ENCODE results near the gene CLEC16A.

The CLEC16A gene

DNA sequence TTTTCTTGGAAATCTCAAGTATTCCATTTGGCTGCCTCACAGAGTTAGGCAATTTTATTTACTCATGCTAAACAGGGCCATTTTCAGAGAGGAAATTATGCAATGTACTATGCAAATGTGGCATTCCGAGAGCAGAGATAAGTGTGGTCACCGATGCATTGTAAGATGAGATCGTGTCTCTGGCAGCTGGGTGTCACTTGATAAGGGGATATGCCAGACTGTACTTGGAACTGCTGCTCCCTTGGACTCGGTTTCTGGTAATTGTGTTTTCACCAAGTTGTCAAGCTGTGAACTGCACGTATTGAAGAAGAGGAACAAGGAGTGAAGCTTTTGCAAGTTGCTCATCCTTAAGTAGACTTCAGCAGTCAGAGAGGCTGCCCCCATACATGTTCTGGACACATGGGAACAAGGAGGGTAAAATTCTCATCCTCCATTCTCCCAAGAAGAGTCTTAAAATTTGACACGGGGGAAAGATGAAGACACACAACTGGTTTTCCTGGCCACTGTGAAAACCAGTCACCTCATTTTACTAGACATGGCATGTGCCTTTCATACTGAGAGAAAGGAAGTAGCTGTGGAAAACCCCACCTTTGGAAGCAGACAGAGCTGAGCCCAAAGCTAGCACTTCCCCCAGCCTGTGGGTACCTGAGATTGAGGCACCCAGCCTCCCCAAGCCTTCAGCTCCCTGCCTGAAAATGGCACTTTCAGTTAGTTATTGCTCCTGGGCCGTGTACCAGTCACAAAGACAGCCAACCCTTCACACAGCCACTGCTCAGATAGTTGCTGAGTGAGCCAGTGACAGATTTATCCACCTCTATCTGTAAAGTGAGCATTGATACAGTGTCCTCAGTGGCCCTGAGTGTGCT is 160.9 kb downstream of the CLEC16A start:
- DNase-seq: peak; percentile 55

DNA sequence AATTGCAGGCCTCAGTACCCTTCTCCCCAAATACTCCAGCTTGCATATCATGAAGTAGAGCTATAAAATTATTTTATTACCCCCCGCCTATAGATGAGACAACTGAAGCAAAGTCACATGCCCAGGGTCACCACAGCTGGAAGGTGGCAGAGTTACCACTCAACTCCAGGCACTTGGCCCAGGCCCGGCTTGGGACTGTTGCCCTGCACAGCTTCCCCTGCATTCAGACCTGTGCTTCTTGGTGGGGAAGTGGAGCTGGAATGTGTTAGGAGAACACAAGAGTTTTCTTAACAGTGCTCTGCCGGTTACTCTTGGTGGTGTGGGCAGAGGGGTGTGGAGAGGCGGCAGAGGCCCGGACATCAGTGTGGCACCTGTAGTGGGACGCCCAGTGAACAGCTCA is 162.4 kb downstream of the CLEC16A start:
- DNase-seq: no peak

DNA sequence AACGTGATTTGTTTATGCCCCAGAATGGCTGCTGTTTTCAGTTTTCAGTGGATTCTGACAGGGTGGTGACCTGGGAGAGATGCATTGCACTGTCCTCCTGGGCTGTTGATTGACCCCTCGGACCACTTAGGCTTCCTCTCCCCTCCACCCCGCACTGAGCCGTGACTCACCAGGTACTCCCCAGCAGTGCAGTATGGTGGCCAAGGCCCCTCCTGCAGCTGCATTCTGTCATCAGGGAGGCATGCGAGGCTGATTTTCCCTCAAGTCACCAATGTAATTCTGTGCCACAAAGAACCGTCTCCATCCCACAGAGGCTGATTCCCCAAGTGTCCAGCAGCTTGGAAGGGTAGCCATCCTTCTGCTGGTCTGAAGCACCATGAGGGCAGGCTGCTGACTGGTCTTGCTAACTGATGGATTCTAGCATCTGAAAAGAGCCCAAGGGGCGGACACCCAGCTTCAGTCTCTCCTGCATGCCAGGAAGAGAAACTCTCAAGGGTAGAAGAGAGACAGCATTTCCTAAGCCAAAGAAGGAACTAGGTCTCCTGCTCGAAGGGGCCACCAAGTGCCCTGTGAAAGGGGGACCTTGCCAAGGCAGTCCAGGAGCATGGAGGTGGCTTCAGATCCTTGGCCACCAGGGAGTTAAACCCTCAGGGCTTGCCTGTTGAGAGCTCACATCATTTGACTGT is 163.6 kb downstream of the CLEC16A start:
- DNase-seq: no peak

DNA sequence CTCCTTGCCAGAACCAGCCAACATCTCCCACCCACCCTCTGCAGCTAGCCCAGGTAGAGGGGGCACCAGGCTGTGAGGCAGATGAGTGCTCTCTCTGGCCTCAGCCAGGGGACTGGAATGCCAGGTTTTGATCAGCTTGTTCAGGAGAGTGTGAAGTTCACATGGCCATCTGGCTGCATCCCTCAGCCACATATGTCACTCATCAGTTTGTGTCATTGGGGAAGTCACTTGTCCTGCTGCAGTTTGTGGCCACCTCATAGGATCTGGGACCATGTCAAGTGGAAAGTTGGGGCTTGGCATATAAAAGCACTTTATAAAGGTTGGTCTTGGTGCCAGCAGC is 164.1 kb downstream of the CLEC16A start:
- no peak for DNase-seq

DNA sequence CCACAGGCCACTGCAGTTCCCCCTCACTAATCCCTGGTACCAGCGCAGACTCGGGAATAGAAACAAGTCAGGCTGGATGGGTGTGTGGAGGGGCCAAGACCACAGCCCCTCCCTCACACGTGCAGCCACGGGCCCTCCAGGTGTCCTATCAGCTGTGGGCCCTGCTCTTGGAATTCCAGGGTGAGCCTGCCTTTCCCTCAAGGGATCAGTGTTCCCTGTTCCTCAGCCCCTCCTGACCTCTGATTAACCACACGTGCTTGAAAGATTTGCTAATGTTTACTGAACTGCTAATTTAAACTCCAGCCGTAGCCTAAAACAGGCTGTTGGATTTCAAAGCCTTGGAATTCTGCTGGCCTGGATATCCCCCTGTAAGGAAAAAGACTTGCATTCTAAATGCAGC is 165.2 kb downstream of the CLEC16A start:
- DNase-seq: no peak

DNA sequence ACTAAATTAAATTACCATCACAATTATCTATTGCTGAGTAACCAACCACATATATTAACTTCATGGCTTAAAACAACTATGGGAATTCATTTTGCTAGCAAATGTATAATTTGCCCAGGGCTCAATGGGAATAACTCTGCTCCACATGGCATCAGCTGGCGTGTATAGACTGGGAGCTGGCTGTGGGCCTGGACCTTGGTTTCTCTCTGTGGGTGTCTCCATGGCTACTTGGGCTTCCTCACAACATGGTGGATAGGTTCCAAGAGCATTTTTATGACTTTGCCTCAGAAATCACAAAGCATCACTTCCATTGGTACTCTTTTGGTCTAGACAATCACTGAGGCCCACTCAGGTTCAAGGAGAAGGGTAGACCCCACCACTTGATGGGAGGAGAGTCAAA is 166.8 kb downstream of the CLEC16A start:
- DNase-seq: no peak

DNA sequence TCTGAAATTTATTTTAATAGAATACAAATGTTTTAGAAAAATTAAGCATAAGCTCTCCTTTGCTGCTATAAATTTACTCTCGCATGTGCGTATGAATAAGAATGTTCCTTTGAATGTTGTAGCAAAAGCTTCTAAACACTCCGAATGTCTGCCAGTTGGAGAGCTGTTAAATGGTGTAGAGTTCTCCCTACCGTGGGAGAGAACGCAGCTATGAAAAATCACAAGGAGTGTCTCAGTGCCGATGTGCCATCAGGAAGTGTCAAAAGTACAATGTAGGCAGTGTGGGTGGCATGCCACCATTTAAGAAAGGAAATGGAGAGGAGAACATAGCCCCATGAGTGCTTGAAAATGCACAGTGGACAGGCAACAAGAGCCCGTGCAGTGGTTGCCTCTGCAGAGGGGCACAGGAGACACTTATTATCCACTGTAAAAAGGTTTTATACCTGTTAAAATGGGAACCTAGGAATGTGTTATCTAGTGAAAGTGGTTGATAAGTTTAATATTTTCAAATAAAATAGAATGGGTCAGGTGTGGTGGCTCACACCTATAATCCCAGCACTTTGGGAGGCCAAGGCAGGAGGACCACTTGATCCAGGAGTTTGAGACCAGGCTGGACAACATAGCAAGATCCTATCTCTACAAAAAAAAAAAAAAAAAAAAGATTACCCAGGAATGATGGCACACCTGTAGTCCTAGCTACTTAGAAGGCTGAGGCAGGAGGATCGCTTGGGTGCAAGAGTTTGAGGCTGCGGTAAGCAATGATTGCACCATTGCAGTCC is 167.7 kb downstream of the CLEC16A start:
- DNase-seq: no peak

DNA sequence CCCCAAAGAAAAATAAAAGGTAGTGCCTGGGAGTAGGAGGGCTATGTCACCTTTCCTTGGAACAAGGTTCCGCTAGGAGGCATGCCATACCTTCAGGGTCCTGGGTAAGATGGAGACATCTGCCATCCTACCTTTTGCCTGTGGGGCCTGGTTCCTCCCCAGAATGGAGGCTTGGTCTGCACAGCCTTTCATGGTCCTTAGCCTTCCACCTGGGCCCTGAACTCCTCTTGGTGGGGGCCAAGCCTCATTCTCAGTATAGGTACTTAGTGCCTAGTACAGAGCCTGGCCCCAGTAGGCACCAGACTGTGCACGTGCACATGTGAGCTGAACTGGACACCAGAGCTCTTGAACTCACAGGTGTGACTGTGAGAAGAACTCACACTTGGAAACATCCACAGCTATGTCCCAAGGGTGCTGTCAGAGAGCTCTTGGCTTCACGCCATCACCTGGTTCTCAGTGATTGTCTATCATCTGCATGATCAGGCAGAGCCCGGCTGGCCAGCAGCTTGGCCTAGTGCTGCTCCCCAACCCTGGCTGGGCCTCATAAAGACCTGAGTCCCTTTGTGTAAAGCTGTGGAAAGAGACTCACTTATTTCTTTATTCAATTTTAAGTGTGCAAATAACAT is 168.5 kb downstream of the CLEC16A start:
- DNase-seq: no peak

DNA sequence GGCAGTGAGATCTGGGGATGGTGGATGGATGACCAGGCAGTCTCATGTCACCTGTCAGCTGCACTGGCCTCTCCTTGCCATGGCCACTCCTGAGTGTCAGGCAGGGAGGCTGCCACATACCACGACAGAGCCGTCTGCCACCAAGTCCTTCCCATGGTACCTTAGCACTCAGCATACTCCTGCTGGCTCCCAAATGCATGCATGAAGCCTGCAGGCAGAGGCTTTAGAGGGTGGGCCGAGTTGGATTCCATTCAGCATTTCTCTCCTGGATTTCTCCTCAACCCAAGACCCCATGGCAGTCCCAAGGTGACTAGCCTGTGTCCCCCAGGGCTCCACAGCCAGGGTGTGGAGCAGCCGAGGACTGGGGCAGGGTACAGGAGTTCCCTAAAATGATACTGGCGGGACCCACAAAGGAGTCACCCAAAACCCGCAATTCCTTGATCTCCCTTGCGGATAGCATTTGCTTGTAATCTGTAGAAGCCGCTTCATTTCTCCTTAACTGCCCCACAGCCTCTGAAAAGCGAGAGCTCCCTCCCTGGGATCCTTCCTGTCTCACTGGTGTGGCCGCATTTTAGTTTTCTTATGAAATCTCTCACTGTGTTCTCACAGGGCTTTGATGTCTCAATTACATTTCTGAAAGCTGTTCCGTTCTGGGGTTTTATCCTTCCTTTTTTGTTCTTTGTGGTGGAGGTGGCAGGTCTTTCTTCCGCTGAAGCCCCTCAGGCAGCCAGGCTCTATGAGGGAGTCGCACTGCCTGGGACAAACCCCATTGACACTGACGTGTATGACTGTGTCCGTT is 170.2 kb downstream of the CLEC16A start:
- DNase-seq: peak; percentile 52

DNA sequence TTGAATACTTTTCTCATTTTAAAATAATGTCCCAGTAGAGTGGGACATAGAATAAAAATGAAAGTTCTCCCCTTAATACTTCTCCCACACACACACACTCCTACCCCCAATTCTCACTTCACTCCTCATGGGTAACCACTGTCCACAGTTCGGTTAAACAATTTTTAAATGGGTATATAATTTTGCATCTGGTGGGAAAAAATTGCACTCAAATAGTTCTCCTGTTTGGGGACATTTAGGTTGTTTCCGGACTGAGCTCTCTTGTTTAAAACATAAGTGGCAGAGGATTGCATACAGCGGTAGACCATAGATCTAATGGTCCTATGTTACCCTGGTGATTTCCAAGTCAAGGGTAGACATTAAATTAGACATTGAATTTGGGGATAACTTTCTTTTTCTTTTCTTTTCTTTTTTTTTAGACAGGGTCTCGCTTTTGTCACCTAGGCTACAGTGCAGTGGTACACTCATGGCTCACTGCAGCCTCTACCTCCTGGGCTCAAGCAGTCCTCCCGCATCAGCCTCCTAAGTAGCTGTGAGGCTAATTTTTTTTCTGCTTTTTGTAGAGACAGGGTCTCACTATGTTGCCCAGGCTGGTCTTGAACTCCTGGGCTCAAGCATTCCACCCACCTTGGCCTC is 173.3 kb downstream of the CLEC16A start:
- DNase-seq: no peak

DNA sequence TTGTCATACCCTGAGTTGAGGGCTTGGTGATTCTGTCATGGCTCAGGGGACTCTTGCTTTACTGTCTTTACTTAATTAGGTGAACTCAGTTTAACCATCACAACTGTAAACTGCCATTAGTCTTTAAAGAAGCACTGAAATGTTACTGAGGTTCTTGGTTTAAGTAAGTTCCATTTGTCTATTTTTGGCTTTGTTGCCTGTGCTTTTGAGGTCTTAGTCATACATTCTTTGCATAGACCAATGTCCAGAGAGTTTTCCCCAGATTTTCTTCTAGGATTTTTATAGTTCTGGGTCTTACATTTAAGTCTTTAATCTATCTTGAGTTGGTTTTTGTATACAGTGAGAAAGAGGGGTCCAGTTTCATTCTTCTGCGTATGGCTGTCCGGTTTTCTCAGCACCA is 174.1 kb downstream of the CLEC16A start:
- DNase-seq: no peak

DNA sequence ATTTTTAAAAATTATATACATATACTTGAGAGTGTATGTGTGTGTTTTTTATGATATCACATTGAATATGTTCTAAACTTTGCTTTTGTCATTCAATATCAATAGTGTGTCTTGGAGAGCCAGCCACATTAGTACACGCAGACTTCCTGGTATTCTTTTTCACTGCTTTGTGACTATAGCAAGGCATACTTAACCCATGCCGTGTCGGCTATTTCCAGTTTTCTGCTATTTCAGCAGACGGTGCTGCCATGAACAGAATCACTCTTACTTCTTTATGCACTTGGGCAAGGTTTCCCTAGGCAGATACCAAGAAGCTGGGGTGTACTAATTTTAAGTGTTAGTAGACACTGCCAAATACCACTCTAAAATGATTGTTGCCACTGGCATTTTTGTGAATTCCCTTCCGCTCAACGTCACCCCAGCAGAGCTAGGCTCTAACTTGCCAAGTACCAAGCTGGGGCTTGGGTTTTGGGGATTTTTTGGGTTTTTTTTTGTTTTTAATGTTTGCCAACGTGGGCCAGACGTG is 176.8 kb downstream of the CLEC16A start:
- no peak for DNase-seq

DNA sequence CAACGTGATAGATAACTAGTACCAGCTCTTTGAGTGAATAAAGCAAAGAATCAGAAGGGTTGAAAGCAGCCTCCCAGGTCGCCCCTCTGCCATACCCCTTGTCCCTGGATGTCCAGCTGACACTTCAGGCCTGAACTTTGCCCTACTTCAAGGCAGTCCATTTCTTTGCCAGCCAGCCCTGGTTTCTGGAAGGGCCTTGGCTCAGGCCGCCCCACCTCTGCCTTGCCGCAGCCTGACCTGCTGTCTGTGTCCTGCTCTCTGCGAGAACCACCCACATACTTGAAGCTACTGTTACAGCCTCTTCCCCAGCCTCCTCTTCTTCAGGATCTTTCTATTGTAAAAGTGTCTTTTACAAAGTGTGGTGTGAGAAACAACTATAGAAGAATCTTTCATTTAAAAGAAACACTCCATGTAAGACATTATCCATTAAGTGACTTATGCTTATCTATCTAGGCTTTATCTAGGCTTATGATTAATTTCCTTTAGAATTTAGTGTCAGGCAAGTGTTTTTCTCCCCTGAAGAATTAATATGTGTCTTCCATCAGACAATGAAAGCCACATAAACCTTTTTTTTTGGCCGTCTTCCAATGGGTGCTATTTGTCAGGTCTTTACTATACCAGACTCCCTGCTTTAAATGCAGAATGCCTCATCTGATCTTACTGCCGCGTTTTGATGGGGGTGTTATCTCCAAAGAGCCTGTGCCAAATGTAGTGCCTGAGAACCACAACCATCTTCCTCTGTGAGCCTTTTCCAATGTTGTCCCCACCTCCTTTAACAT is 177.7 kb downstream of the CLEC16A start:
- no peak for DNase-seq

DNA sequence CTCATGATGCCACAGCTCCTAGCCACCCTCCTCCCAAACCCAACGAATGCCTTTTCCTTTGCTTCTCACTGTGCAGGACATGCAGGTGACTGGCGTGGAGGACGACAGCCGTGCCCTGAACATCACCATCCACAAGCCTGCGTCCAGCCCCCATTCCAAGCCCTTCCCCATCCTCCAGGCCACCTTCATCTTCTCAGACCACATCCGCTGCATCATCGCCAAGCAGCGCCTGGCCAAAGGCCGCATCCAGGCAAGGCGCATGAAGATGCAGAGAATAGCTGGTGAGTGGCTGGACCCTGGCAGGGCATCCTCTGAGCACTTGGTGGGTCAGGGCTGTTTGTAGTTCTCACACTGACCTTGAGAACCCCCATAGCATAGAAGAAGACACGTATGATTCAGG is 179.3 kb downstream of the CLEC16A start:
- no peak for DNase-seq

DNA sequence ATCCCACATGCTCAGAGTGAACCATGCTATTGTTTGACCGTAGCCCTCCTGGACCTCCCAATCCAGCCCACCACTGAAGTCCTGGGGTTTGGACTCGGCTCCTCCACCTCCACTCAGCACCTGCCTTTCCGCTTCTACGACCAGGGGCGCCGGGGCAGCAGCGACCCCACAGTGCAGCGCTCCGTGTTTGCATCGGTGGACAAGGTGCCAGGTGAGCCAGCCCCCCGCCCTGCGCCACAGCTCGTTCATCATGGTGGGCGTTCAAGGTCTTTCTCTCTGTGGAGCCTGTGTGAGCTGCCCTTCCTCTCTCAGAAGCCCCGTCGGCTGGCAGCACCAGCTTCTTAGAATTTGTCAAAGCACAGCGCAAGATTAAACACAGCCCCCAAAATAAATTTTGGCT is 181.6 kb downstream of the CLEC16A start:
- DNase-seq: no peak

DNA sequence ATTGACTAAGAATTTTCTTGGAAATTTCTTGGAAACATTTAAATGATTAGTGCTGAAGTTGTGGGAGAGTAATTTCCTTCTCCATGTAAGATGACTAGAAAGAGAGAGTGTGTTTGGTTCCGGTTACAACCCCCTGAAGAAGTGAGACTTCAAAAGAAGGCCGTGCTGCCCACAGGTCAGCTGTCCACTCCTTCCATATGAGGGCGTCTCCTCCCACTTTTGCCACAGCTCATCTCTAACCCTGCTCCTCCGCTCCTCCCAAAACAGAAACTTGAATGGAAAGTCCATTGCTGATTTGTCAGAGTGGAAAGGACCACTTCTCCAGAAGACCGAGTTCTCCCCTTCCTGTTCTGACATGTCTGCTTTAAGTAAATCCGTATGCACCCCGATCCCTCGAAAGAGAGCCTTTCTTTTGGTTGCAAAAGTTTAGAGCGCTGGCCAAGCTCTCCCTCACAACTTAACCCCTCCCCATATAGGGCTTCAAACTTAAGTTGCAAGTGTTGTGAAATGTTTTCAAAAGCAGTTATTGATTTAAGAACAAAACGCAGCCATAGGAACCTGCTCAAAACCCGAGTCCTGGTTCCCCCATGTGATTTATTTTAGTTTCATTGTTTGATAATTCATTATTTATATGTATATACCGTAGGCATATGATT is 182.2 kb downstream of the CLEC16A start:
- DNase-seq: no peak

DNA sequence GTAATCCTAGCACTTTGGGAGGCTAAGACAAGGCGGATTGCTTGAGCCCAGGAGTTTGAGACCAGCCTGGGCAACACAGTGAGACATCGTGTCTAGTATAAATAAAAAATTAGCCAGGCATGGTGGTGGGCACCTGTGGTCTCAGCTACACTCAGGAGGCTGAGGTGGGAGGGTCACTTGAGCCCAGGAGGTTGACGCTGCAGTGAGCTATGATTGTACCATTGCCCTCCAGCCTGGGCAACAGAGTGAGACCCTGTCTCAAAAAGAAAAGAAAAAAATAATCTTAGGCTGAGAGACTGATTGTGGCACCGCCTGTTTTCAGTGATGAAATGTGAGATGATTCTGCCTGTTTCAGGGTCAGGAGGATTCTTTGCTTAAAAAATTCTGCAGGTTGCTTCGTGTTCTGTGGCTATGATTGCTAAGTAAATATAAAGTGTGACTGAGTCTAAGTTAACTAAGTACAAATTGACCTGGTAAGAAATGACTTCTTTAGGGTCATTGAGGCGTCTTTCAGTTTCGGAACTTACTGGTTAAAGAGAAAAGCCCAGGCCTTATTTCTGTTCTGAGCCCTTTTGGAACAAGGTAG is 183.3 kb downstream of the CLEC16A start:
- DNase-seq: no peak

DNA sequence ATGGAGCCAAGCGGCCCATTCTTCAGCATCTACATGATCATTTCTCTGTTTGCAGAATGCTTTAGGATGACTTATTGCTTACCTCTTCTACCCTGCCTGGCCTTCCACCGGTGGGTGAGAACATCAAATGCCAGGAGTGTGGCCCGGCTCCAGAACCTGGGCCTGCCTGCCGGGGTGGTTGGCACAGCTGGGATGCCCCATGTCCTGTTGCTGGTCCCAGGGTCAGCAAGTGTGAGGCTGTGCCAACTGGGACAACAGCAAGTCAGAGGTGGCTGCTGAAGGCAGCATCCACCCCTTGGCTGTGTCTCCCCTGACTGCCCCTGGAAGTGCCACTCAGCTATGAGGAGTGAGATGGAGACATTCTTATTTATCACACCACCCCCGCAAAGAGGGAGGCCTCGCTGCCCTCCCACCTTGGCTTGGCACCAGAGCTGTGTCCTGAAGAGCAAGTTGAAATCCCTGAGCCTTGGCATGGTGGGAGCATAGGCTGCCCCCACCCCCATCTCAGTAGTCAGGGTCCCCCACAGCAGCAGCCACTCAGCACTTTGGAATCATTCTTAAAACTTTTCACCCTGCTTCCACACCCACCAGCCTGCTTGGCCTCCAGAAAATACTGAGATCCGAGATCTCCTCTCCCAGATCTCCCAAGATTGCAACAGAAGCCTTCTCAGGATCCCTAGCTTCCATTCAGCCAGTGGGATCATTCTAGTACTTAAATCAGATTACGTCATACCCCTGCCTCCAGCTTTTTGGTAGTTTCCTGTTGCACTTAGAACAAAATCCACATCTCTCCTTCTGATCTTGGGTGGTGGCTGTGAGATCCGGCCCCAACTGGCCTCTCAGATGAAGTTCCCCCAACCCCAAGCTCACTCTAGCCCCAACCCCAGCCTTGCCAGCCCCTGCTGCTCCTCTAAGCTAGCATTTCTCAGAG is 184.1 kb downstream of the CLEC16A start:
- no peak for DNase-seq

DNA sequence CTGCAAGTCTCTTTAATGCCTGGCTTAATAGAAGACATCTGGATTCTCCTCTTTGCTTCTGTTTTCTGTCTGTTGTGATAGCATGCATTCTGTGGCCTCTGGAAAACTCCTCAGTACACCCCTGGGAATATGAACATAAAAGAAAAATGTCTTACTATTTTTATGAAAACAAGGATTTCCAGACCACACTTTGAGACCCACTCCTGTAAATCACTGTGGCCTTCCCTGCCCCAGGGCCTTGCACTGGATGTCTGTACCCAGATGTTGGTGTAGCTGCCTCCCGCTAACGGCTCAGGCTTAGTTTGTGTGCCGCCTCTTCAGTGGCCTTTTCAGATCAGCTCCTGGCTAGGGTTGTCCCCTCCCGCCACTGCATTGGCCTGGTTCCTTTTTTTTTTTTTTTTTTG is 185.0 kb downstream of the CLEC16A start:
- DNase-seq: no peak
